ENCODE measurements around the gene ZMPSTE24. TPM values are rescaled to one million over a fixed set of nuclear protein-coding genes. Genes with fewer than 3 reads are reported as not detected.

The ZMPSTE24 gene
- total and polyA plus RNA-seq, 2 of the 4 experiments (the other 2 are of a cell fraction): 21.0 to 28.9 TPM

DNA sequence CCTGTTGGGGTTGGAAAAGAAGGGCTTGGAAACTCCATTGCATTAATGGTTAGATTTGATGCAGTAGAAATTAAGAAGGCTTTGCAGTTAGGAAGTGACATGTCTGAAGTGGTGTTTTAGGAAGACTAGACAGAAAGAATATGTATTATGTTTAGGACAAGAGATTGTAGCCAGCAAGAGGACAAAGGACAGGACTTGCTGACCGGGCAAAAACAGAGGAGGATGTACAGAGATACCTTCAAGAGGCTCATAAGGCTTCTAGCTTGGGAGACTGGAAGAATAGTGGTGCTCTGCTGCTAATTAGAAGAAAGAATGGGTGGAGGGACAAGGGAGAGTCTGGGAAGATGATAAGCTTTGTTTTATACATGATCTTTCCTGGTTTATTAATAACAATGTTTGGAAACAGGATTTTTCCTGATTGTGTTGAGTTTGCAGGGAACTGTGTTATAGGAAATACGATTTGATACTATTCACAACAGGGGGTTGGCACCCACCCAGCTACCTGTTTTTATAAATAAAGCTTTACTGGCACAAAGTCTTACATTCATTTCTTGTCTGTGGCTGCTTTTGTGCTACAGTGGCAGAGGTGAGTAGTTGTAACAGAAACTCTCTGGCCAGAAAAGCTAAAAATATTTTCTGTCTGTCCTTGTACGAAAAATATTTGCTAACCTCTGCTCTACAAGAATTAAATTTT is 47.4 kb upstream of the ZMPSTE24 start:
- BruUV-seq (replicated peaks): no TSS peak
- Histone ChIP-seq H3K9me1 (ENCODE audit: insufficient read depth, low read length) (no peaks in the 10 kb centered on the region), H2AFZ (replicated peaks; ENCODE audit: low read length, poor library complexity) (no peak overlapping the region), H3K79me1 (ENCODE audit: low read depth in 1 of 2, low read length in 2 of 2) (peaks cover 34 to 55% of the 10 kb centered on the region in 2 experiments), H3K4me1 (ENCODE audit: control insufficient read depth, insufficient read depth, low read length) (no peaks in the 10 kb centered on the region), H3K56ac (ENCODE audit: extremely low read depth, insufficient read depth, low read length) (no peak overlapping the region), H3K4me2 (ENCODE audit: low read depth, low read length) (no peak overlapping the region), H2AK5ac (ENCODE audit: low read depth, low read length) (no peak overlapping the region), H3K36me3 (ENCODE audit: control insufficient read depth, insufficient read depth, low read length) (peaks cover 13% of the 10 kb centered on the region), H3K27ac (ENCODE audit: insufficient read depth, low read length) (no peak overlapping the region), H3K4ac (ENCODE audit: low read depth, low read length) (no peak overlapping the region), H3K14ac (replicated peaks; ENCODE audit: low read depth, low read length) (no peak overlapping the region), H2BK5ac (ENCODE audit: low read depth, low read length, poor library complexity, severe bottlenecking) (no peak overlapping the region), H3K18ac (ENCODE audit: low read depth, low read length) (no peak overlapping the region), H4K20me1 (ENCODE audit: insufficient read depth, low read length) (peaks cover 7% of the 10 kb centered on the region), H4K5ac (ENCODE audit: low read depth, low read length) (no peak overlapping the region), H4K91ac (ENCODE audit: insufficient read depth, low read depth, low read length) (no peak overlapping the region), H3K9ac (ENCODE audit: low read depth, low read length) (no peak overlapping the region), H2BK120ac (ENCODE audit: low read depth, low read length) (no peak overlapping the region), H2BK20ac (ENCODE audit: low read depth, low read length) (no peak overlapping the region), H3K27me3 (ENCODE audit: control insufficient read depth, insufficient read depth, low read length) (no peaks in the 10 kb centered on the region), H4K8ac (ENCODE audit: low read depth in 2 of 2, low read length in 2 of 2) (no peak overlapping the region), H2BK15ac (ENCODE audit: low read depth, low read length) (no peak overlapping the region), H3K9me3 (ENCODE audit: control insufficient read depth, insufficient read depth, low read length) (no peaks in the 10 kb centered on the region), H3K4me3 (ENCODE audit: insufficient read depth, low read depth, low read length) (no peak overlapping the region), H2AK9ac (replicated peaks; ENCODE audit: low read depth, low read length, poor library complexity) (no peak overlapping the region), H3K23ac (ENCODE audit: low read depth, low read length) (no peak overlapping the region; the same call in 1 of the 2 replicates)
- dilution Hi-C loops (cut with HindIII; ENCODE audit: low sequenced_read_pairs, unreplicated experiment) (no loop called here), intact Hi-C loops (cut with micrococcal nuclease) (no loop called here), in situ Hi-C loops (cut with MboI; ENCODE audit: low sequenced_read_pairs) (no loop called here)
- ChIA-PET POLR2A (ENCODE audit: unreplicated experiment) (no interaction called here), CTCF (interaction anchor here (1.0 kb wide), 1 partner anchor 11 kb away, joined by 3 read pairs; no protein-coding TSS in a partner anchor)
- DNase-seq (no peak), ATAC-seq (ENCODE audit: low read depth) (no peak)
- TF ChIP-seq SMC3 (IDR thresholded peaks at IDR 0.05; ENCODE audit: low read depth, low read length) (no peak), FOS (IDR thresholded peaks at IDR 0.05; ENCODE audit: low read depth, low read length) (no peak), MAFK (IDR thresholded peaks at IDR 0.05; ENCODE audit: low read depth, low read length) (peak; percentile 90), MAZ (IDR thresholded peaks at IDR 0.05; ENCODE audit: borderline replicate concordance, low read depth, low read length) (no peak), NFE2L2 (IDR thresholded peaks at IDR 0.05; ENCODE audit: low read depth, low read length) (no peak), CHD1 (IDR thresholded peaks at IDR 0.05; ENCODE audit: low read depth, low read length) (no peak)
- no CpG with 5 or more reads among the region's 3 CpGs for WGBS, 2 experiments (ENCODE audit: extremely low coverage in 2 of 2, insufficient read length in 1 of 2)
